D341Med (cell line): ENCODE data around the gene CNTNAP5.
"Not testable (repeated sequence)": the region's sequence is repeated elsewhere in the genome, so short reads cannot be mapped to it uniquely, and the experiment has no call there.

Experiments used
- DNase-seq: peaks from one replicate; pipeline ENCODE4 v3.0.0; 2012; ENCODE audit warnings: low spot score

The CNTNAP5 gene

GRCh38 chr2:124323321-124323720 lies 298.2 kb downstream of the CNTNAP5 start:
- DNase-seq: no peak

- DNase-seq: peak; percentile 71
Observed at GRCh38 chr2:124325667-124326440, 300.8 kb downstream of the CNTNAP5 start.

GRCh38 chr2:124327303-124327702 lies 302.2 kb downstream of the CNTNAP5 start:
- no peak for DNase-seq

- no peak for DNase-seq
Observed at GRCh38 chr2:124328397-124328796, 303.3 kb downstream of the CNTNAP5 start.

GRCh38 chr2:124333784-124334183 lies 308.7 kb downstream of the CNTNAP5 start:
- no peak for DNase-seq

GRCh38 chr2:124335058-124335457 lies 310.0 kb downstream of the CNTNAP5 start:
- DNase-seq: no peak

- DNase-seq: no peak
Observed at GRCh38 chr2:124339709-124340108, 314.6 kb downstream of the CNTNAP5 start.

- DNase-seq: no peak
Observed at GRCh38 chr2:124343827-124344498, 318.9 kb downstream of the CNTNAP5 start.

- no peak for DNase-seq
Observed at GRCh38 chr2:124347209-124347608, 322.1 kb downstream of the CNTNAP5 start.

- no peak for DNase-seq
Observed at GRCh38 chr2:124353656-124354055, 328.6 kb downstream of the CNTNAP5 start.

GRCh38 chr2:124354466-124354865 lies 329.4 kb downstream of the CNTNAP5 start:
- DNase-seq: no peak

GRCh38 chr2:124361966-124362365 lies 336.9 kb downstream of the CNTNAP5 start:
- DNase-seq: not testable (repeated sequence)

GRCh38 chr2:124369181-124369580 lies 344.1 kb downstream of the CNTNAP5 start:
- DNase-seq: no peak

GRCh38 chr2:124380221-124380749 lies 355.2 kb downstream of the CNTNAP5 start:
- DNase-seq: no peak

- no peak for DNase-seq
Observed at GRCh38 chr2:124382067-124382618, 357.1 kb downstream of the CNTNAP5 start.

GRCh38 chr2:124395961-124396360 lies 370.9 kb downstream of the CNTNAP5 start:
- DNase-seq: no peak

- no peak for DNase-seq
Observed at GRCh38 chr2:124402274-124402673, 377.2 kb downstream of the CNTNAP5 start.

GRCh38 chr2:124407836-124408534 lies 382.9 kb downstream of the CNTNAP5 start:
- not testable (repeated sequence) for DNase-seq

- DNase-seq: no peak
Observed at GRCh38 chr2:124424074-124424473, 399.0 kb downstream of the CNTNAP5 start.

GRCh38 chr2:124426122-124426521 lies 401.0 kb downstream of the CNTNAP5 start:
- no peak for DNase-seq

- DNase-seq: no peak
Observed at GRCh38 chr2:124426625-124427024, 401.5 kb downstream of the CNTNAP5 start.

GRCh38 chr2:124437811-124438210 lies 412.7 kb downstream of the CNTNAP5 start:
- no peak for DNase-seq
